Measurements from ENCODE around the gene SPAST.

SPAST gene

GRCh38 chr2:32119161-32119560 lies 55.8 kb downstream of the SPAST start:
- Histone ChIP-seq H3K9me3 (ENCODE audit: insufficient read depth, low read length) (no peaks in the 10 kb centered on the region), H3K79me2 (ENCODE audit: low read length) (no peaks in the 10 kb centered on the region), H3K27me3 (ENCODE audit: low read depth, low read length) (no peaks in the 10 kb centered on the region), H3K36me3 (replicated peaks; ENCODE audit: low read depth, low read length) (peaks cover 4% of the 10 kb centered on the region), H3K27ac (ENCODE audit: low read length) (no peak overlapping the region), H4K20me1 (ENCODE audit: insufficient read depth, low read length) (no peaks in the 10 kb centered on the region), H3K4me2 (ENCODE audit: low read length) (no peak overlapping the region), H3K4me1 (ENCODE audit: low read length) (no peaks in the 10 kb centered on the region), H3K9ac (ENCODE audit: low read length) (no peak overlapping the region), H3K4me3 (ENCODE audit: low read length) (no peak overlapping the region), H2AFZ (ENCODE audit: low read depth, low read length) (no peak overlapping the region)
- TF ChIP-seq, protein P1, sequence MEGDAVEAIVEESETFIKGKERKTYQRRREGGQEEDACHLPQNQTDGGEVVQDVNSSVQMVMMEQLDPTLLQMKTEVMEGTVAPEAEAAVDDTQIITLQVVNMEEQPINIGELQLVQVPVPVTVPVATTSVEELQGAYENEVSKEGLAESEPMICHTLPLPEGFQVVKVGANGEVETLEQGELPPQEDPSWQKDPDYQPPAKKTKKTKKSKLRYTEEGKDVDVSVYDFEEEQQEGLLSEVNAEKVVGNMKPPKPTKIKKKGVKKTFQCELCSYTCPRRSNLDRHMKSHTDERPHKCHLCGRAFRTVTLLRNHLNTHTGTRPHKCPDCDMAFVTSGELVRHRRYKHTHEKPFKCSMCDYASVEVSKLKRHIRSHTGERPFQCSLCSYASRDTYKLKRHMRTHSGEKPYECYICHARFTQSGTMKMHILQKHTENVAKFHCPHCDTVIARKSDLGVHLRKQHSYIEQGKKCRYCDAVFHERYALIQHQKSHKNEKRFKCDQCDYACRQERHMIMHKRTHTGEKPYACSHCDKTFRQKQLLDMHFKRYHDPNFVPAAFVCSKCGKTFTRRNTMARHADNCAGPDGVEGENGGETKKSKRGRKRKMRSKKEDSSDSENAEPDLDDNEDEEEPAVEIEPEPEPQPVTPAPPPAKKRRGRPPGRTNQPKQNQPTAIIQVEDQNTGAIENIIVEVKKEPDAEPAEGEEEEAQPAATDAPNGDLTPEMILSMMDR (IDR thresholded peaks at IDR 0.05; ENCODE audit: low read depth, low read length): no peak
- no peak for TF ChIP-seq EZH2phosphoT487 (IDR thresholded peaks at IDR 0.05; ENCODE audit: low read depth)

GRCh38 chr2:32124660-32125059 lies 61.3 kb downstream of the SPAST start:
- Histone ChIP-seq H3K79me2 (ENCODE audit: low read length) (no peaks in the 10 kb centered on the region), H3K4me3 (ENCODE audit: low read length) (no peak overlapping the region), H2AFZ (ENCODE audit: low read depth, low read length) (no peak overlapping the region), H3K36me3 (replicated peaks; ENCODE audit: low read depth, low read length) (no peaks in the 10 kb centered on the region), H3K9me3 (ENCODE audit: insufficient read depth, low read length) (no peaks in the 10 kb centered on the region), H3K27ac (ENCODE audit: low read length) (no peak overlapping the region), H3K4me1 (ENCODE audit: low read length) (no peaks in the 10 kb centered on the region), H3K4me2 (ENCODE audit: low read length) (no peak overlapping the region), H3K27me3 (ENCODE audit: low read depth, low read length) (no peaks in the 10 kb centered on the region), H3K9ac (ENCODE audit: low read length) (no peak overlapping the region), H4K20me1 (ENCODE audit: insufficient read depth, low read length) (no peaks in the 10 kb centered on the region)
- TF ChIP-seq, protein P1 (IDR thresholded peaks at IDR 0.05; ENCODE audit: low read depth, low read length): no peak
- TF ChIP-seq EZH2phosphoT487 (IDR thresholded peaks at IDR 0.05; ENCODE audit: low read depth): no peak

GRCh38 chr2:32128636-32129035 lies 65.3 kb downstream of the SPAST start:
- no peak overlapping the region for H3K4me3 ChIP-seq (ENCODE audit: low read length)
- H3K9me3 ChIP-seq (ENCODE audit: insufficient read depth, low read length): no peaks in the 10 kb centered on the region
- no peak overlapping the region for H3K4me2 ChIP-seq (ENCODE audit: low read length)
- H3K4me1 ChIP-seq (ENCODE audit: low read length): no peaks in the 10 kb centered on the region
- TF ChIP-seq EZH2phosphoT487 (IDR thresholded peaks at IDR 0.05; ENCODE audit: low read depth): no peak
- TF ChIP-seq, protein P1 (IDR thresholded peaks at IDR 0.05; ENCODE audit: low read depth, low read length): no peak
- H3K79me2 ChIP-seq (ENCODE audit: low read length): no peaks in the 10 kb centered on the region
- H3K27ac ChIP-seq (ENCODE audit: low read length): no peak overlapping the region
- H3K27me3 ChIP-seq (ENCODE audit: low read depth, low read length): no peaks in the 10 kb centered on the region
- no peak overlapping the region for H3K9ac ChIP-seq (ENCODE audit: low read length)
- no peaks in the 10 kb centered on the region for H3K36me3 ChIP-seq (replicated peaks; ENCODE audit: low read depth, low read length)
- H2AFZ ChIP-seq (ENCODE audit: low read depth, low read length): no peak overlapping the region
- no peaks in the 10 kb centered on the region for H4K20me1 ChIP-seq (ENCODE audit: insufficient read depth, low read length)

DNA sequence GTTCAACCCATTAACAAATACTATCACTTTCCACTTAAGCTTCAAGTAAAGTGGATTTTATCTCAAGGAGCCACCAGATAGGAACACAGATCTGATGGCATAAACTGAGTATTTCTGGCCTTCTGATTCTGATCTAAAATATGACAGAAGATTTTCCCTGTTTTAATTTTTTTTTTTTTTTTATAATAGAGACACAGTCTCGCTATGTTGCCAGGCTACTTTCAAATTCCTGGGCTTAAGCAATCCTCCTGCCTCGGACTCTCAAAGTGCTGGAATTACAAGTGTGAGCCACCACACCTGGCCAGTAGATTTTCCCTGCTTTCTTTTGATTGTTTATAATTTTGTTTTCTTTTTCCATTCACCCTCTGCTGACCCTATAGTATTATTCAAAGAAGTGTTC lies 65.7 kb downstream of the SPAST start:
- H3K79me2 ChIP-seq (ENCODE audit: low read length): no peaks in the 10 kb centered on the region
- H3K27me3 ChIP-seq (ENCODE audit: low read depth, low read length): no peaks in the 10 kb centered on the region
- no peak overlapping the region for H2AFZ ChIP-seq (ENCODE audit: low read depth, low read length)
- no peaks in the 10 kb centered on the region for H3K4me1 ChIP-seq (ENCODE audit: low read length)
- H3K36me3 ChIP-seq (replicated peaks; ENCODE audit: low read depth, low read length): no peaks in the 10 kb centered on the region
- TF ChIP-seq EZH2phosphoT487 (IDR thresholded peaks at IDR 0.05; ENCODE audit: low read depth): no peak
- TF ChIP-seq, protein P1 (IDR thresholded peaks at IDR 0.05; ENCODE audit: low read depth, low read length): no peak
- no peak overlapping the region for H3K4me3 ChIP-seq (ENCODE audit: low read length)
- no peak overlapping the region for H3K9ac ChIP-seq (ENCODE audit: low read length)
- no peaks in the 10 kb centered on the region for H4K20me1 ChIP-seq (ENCODE audit: insufficient read depth, low read length)
- H3K27ac ChIP-seq (ENCODE audit: low read length): no peak overlapping the region
- H3K4me2 ChIP-seq (ENCODE audit: low read length): no peak overlapping the region
- no peaks in the 10 kb centered on the region for H3K9me3 ChIP-seq (ENCODE audit: insufficient read depth, low read length)

Measured in OCI-LY3 (cell line).